GM10266 (cell line): ENCODE measurements around the gene ASPG.

ENCODE experiments used
- DNase-seq: peaks from one replicate; pipeline ENCODE4 v3.0.0; 2012; ENCODE audit errors: extremely low spot score
- CTCF ChIP-seq: IDR thresholded peaks from 2 replicates; pipeline ENCODE4 v1.5.1; 2012; ENCODE audit warnings: mild to moderate bottlenecking, low read depth; ENCODE audit not compliant: control insufficient read depth, insufficient read depth; ENCODE audit errors: missing control alignments

ASPG gene

GRCh38 chr14:104140463-104141331, 55.2 kb downstream of the ASPG start:
- TF ChIP-seq CTCF, result no peak
- DNase-seq, result no peak

- TF ChIP-seq CTCF, result no peak
- DNase-seq, result no peak
Measured at GRCh38 chr14:104141621-104142091, 56.2 kb downstream of the ASPG start.

GRCh38 chr14:104142136-104142945, 56.8 kb downstream of the ASPG start:
- TF ChIP-seq CTCF, result no peak
- no peak for DNase-seq

- no peak for DNase-seq
Measured at GRCh38 chr14:104142946-104143470, 57.5 kb downstream of the ASPG start.

GRCh38 chr14:104143521-104144452, 58.3 kb downstream of the ASPG start:
- no peak for DNase-seq
- TF ChIP-seq CTCF, result no peak

More at GRCh38 chr14:104142946-104143470, 57.5 kb downstream of the ASPG start:
- no peak for TF ChIP-seq CTCF

- TF ChIP-seq CTCF, result no peak
- no peak for DNase-seq
Measured at GRCh38 chr14:104144453-104144790, 58.9 kb downstream of the ASPG start.
